ENCODE results near the gene P2RY4. TPM values are rescaled to one million over a fixed set of nuclear protein-coding genes. Genes with fewer than 3 reads are reported as not detected.

The P2RY4 gene
- total and polyA plus RNA-seq, 10 of the 15 experiments (the other 5 are each of a cell fraction or from before 2014, with no cell fraction given): 0.07 to 0.44 (median 0.13) TPM; not detected in 7

DNA sequence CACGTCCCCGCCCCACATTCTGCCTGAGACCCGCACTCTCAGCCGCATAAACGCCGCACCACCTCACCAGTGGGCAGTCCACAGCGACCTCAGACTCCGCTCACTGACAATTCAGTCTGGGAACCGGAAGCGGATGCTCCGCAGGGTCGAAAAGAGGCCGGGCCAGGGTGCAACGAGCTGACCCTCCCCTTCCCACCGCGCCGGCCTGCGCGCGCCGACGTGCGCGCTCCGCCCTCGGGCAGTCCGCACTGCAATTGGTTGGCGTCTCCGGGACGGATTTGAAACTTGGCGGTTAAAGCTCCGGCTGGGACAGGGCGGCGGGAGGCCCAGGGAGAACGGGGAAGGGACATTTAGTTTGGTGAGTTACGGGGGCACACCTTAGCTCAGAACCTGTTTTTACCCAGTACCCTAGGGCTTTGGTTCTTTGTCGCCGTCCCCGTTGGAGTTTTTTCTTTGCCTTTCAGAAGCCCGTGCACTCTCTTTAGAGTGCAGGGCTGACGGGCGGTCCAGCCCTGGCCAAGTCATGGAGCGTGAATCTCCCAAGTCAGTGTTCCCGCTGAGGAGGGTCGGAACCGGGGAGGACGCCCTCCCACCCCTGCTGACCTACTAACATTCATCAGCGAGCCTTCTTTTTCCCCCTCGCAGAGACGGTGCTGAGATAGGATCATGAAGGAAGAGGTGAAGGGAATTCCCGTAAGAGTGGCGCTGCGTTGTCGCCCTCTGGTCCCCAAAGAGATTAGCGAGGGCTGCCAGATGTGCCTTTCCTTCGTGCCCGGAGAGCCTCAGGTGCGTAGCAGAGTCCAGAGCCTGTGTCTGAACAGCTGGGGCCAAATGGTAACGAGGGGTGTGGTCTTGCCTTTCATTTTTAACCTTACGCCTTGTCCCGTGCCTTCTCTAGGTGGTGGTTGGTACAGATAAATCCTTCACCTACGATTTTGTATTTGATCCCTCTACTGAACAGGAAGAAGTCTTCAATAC is 30.1 kb upstream of the P2RY4 start, which contains the start of the genes KIF4A and PDZD11 (continued):
- TF ChIP-seq ETV6 (conservative IDR thresholded peaks at IDR 0.05 in 1 of 2, IDR thresholded peaks at IDR 0.05 in 1 of 2; ENCODE audit: borderline replicate concordance in 1 of 2, low read depth in 1 of 2) (no peak), RBBP5 (conservative IDR thresholded peaks at IDR 0.05) (no peak), SIN3A (IDR thresholded peaks at IDR 0.05; ENCODE audit: low read depth, low read length) (peak; percentile 98), TAF1 (IDR thresholded peaks at IDR 0.05; ENCODE audit: borderline replicate concordance, low read depth, low read length) (peak; percentile 57; the same call in 1 of the 2 replicates), FOS (IDR thresholded peaks at IDR 0.05; ENCODE audit: borderline replicate concordance, extremely low read depth, insufficient read length) (no peak), MTA3 (IDR thresholded peaks at IDR 0.05; ENCODE audit: borderline replicate concordance, low read length) (no peak), HDGF (IDR thresholded peaks at IDR 0.05) (no peak), RUNX3 (IDR thresholded peaks at IDR 0.05; ENCODE audit: low read length) (peak; percentile 40; the same call in 1 of the 2 replicates), RELA (IDR thresholded peaks at IDR 0.05; ENCODE audit: borderline replicate concordance, partially characterized antibody) (no peak), SREBF1 (IDR thresholded peaks at IDR 0.05; ENCODE audit: low read length) (no peak), SMC3 (IDR thresholded peaks at IDR 0.05; ENCODE audit: borderline replicate concordance, low read length) (no peak), RCOR1 (conservative IDR thresholded peaks at IDR 0.05; ENCODE audit: low read depth, low read length) (no peak), TCF3 (IDR thresholded peaks at IDR 0.05; ENCODE audit: borderline replicate concordance, insufficient read depth, low read depth, low read length) (no peak), RB1 (IDR thresholded peaks at IDR 0.05; ENCODE audit: borderline replicate concordance) (no peak), IKZF1 (conservative IDR thresholded peaks at IDR 0.05) (peak; percentile 36; the same call in 1 of the 2 replicates), MTA2 (IDR thresholded peaks at IDR 0.05; ENCODE audit: low read depth) (no peak), CHD2 (IDR thresholded peaks at IDR 0.05; ENCODE audit: borderline replicate concordance, low read depth, low read length) (0 out of 2 replicates have a peak, but pooled peaks have one; percentile 15)
- TF ChIP-seq, protein P1, sequence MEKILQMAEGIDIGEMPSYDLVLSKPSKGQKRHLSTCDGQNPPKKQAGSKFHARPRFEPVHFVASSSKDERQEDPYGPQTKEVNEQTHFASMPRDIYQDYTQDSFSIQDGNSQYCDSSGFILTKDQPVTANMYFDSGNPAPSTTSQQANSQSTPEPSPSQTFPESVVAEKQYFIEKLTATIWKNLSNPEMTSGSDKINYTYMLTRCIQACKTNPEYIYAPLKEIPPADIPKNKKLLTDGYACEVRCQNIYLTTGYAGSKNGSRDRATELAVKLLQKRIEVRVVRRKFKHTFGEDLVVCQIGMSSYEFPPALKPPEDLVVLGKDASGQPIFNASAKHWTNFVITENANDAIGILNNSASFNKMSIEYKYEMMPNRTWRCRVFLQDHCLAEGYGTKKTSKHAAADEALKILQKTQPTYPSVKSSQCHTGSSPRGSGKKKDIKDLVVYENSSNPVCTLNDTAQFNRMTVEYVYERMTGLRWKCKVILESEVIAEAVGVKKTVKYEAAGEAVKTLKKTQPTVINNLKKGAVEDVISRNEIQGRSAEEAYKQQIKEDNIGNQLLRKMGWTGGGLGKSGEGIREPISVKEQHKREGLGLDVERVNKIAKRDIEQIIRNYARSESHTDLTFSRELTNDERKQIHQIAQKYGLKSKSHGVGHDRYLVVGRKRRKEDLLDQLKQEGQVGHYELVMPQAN (conservative IDR thresholded peaks at IDR 0.05): peak; percentile 99
- TF ChIP-seq, protein P2, sequence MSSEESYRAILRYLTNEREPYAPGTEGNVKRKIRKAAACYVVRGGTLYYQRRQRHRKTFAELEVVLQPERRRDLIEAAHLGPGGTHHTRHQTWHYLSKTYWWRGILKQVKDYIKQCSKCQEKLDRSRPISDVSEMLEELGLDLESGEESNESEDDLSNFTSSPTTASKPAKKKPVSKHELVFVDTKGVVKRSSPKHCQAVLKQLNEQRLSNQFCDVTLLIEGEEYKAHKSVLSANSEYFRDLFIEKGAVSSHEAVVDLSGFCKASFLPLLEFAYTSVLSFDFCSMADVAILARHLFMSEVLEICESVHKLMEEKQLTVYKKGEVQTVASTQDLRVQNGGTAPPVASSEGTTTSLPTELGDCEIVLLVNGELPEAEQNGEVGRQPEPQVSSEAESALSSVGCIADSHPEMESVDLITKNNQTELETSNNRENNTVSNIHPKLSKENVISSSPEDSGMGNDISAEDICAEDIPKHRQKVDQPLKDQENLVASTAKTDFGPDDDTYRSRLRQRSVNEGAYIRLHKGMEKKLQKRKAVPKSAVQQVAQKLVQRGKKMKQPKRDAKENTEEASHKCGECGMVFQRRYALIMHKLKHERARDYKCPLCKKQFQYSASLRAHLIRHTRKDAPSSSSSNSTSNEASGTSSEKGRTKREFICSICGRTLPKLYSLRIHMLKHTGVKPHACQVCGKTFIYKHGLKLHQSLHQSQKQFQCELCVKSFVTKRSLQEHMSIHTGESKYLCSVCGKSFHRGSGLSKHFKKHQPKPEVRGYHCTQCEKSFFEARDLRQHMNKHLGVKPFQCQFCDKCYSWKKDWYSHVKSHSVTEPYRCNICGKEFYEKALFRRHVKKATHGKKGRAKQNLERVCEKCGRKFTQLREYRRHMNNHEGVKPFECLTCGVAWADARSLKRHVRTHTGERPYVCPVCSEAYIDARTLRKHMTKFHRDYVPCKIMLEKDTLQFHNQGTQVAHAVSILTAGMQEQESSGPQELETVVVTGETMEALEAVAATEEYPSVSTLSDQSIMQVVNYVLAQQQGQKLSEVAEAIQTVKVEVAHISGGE (CRISPR knock-in tag; IDR thresholded peaks at IDR 0.05): no peak
